Measurements from ENCODE around the gene UMAD1.

GRCh38 chr7:7713730-7714129 is 73.2 kb downstream of the UMAD1 start:
- no peak for TF ChIP-seq GATA2 (IDR thresholded peaks at IDR 0.05; ENCODE audit: low read depth, low read length)
- no peak for TF ChIP-seq GATA3 (IDR thresholded peaks at IDR 0.05; ENCODE audit: low read depth, low read length)

Measured in SH-SY5Y (cell line).